Stimulated activated CD4-positive, alpha-beta T cell treated with anti-CD3 and anti-CD28 coated beads, TNF-alpha, amount 100 ng/mL, for 24 hours (primary cell): ENCODE results near the gene ATP1A4.

Experiments
- DNase-seq, 3 experiments: peaks; one replicate each; pipeline ENCODE4 v3.0.0-alpha.2; 2020; ENCODE audit warnings: low read depth in 3 of 3

The ATP1A4 gene

GRCh38 chr1:160227561-160227960 is 76.2 kb downstream of the ATP1A4 start:
- no peak for DNase-seq

GRCh38 chr1:160228431-160228830 is 77.0 kb downstream of the ATP1A4 start:
- DNase-seq, result no peak

GRCh38 chr1:160232911-160233310 is 81.5 kb downstream of the ATP1A4 start:
- no peak for DNase-seq
